Lung (tissue), 12 donors: ENCODE results near the gene MYLK. TPM values are rescaled to one million over a fixed set of nuclear protein-coding genes. Genes with fewer than 3 reads are reported as not detected.
A peak's percentile ranks its signal among the peaks of the same experiment; 100 is the strongest.

ENCODE experiments used
- ATAC-seq: fragments of 200-7000 bp; cut with Tn5 transposase; one replicate; pipeline ENCODE4 v1.9.1; 2020; ENCODE audit warnings: moderate number of reproducible peaks; ENCODE audit not compliant: insufficient read depth, low FRiP score
- DNase-seq, 3 donors: peaks; one replicate each; pipeline ENCODE4 v3.0.0-alpha.2; 2013 to 2017
- H3K27ac ChIP-seq, 2 donors: one replicate each; pipeline ENCODE4 v1.5.1; 2013; ENCODE audit warnings: mild to moderate bottlenecking in 2 of 2, moderate library complexity in 2 of 2, control low read depth in 1 of 2, inconsistent platforms in 1 of 2, low read depth in 1 of 2, low read length in 1 of 2
- H3K27me3 ChIP-seq, 3 donors: one replicate each; pipeline ENCODE4 v1.5.1; 2013; ENCODE audit warnings: low read length in 2 of 3; ENCODE audit not compliant: control insufficient read depth in 3 of 3, insufficient read depth in 3 of 3
- H3K36me3 ChIP-seq, 4 donors: one replicate each; pipeline ENCODE4 v1.5.1; 2013; ENCODE audit warnings: low read length in 4 of 4, mild to moderate bottlenecking in 1 of 4, moderate library complexity in 1 of 4; ENCODE audit not compliant: control insufficient read depth in 4 of 4, insufficient read depth in 4 of 4
- H3K4me1 ChIP-seq, 5 donors: one replicate each; pipeline ENCODE4 v1.5.1; 2013; ENCODE audit warnings: low read length in 5 of 5, mild to moderate bottlenecking in 2 of 5, moderate library complexity in 1 of 5; ENCODE audit not compliant: control insufficient read depth in 5 of 5, insufficient read depth in 5 of 5
- H3K4me3 ChIP-seq: one replicate; pipeline ENCODE4 v1.5.1; 2013; ENCODE audit warnings: mild to moderate bottlenecking, control low read depth, moderate library complexity
- H3K9ac ChIP-seq, 2 donors: one replicate each; pipeline ENCODE4 v1.5.1; 2013; ENCODE audit warnings: low read length in 2 of 2, control low read depth in 1 of 2; ENCODE audit not compliant: insufficient read depth in 1 of 2
- H3K9me3 ChIP-seq, 4 donors: one replicate each; pipeline ENCODE4 v1.5.1; 2013; ENCODE audit warnings: low read length in 3 of 4, mild to moderate bottlenecking in 1 of 4, moderate library complexity in 1 of 4; ENCODE audit not compliant: control insufficient read depth in 4 of 4, insufficient read depth in 3 of 4
- WGBS, 2 donors: extraction: QIAGEN DNeasy Blood & Tissue Kit; methylation state at CpG; one replicate each; pipeline ENCODE4 v1.1.7; 2013; 5-methylcytosine and 5-hydroxymethylcytosine counted together
- polyA plus RNA-seq, 2 donors: library from polyadenylated mRNA; stranded (reverse); fragments of 200-250 nt; gene quantifications; one replicate each; pipeline ENCODE4 v1.2.1, GENCODE V29; 2013
- total RNA-seq, 2 donors: library from RNA; depleted of rRNA in 1 of 2; stranded (reverse); fragments of >200 nt in 1 of 2; gene quantifications; one replicate each; pipeline ENCODE4 v1.2.1, GENCODE V29; 2014 to 2021
- TF ChIP-seq, protein P1 (sequence below): IDR thresholded peaks from 2 replicates; pipeline ENCODE4 v1.5.1; 2012; ENCODE audit warnings: mild to moderate bottlenecking; ENCODE audit errors: control extremely low read depth, extremely low read depth
- donor health status: control.
- donor health status: control.
- donor health status: Bipolar disorder and iron deficiency.
- donor health status: healthy.
- donor health status: DM: yes; HTN: yes; CAD: no.

The MYLK gene
- total and polyA plus RNA-seq, 4 donors: 23.3 to 324 (median 112) TPM

DNA sequence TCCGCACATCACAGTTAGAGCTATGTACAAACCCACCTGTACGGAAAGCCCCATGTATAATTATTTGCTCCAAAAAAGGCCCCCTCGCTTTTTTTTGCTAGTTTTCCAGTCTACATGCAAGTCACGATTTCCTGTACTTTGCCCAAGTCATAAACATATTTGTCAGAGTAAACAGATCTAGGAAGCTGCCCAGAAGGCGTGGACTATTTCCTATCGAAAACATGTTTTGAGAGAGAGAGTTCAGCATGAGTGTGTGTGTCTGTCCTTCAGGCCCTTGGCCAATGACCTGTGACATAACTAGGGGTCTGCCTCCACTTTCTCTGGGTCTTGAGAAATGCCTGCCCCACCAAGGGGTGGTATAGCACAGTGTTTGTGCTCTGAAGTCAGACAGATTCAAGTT lies 226.6 kb downstream of the MYLK start:
- ATAC-seq: no peak
- peak overlapping the region in 1 of 2 donors; percentile 96 for H3K27ac ChIP-seq

DNA sequence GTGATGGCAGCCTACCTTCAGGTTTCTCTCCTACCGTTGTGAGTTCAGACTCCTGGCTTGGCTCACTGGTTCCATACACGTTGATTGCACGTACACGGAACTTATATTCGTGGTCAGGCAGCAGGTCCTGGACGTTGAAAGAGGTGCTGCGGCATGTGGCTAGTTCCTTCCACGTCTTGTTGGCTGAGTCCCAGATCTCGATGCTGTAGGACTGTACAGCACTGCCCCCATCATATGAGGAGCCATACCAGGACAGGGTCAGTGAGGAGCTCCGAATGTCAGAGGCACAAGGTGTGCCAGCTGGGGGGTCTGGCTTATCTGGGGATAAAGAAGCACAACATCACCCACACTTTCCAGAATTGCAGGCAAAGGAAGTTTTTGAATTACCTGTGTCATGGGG lies 227.0 kb downstream of the MYLK start:
- TF ChIP-seq, protein P1, sequence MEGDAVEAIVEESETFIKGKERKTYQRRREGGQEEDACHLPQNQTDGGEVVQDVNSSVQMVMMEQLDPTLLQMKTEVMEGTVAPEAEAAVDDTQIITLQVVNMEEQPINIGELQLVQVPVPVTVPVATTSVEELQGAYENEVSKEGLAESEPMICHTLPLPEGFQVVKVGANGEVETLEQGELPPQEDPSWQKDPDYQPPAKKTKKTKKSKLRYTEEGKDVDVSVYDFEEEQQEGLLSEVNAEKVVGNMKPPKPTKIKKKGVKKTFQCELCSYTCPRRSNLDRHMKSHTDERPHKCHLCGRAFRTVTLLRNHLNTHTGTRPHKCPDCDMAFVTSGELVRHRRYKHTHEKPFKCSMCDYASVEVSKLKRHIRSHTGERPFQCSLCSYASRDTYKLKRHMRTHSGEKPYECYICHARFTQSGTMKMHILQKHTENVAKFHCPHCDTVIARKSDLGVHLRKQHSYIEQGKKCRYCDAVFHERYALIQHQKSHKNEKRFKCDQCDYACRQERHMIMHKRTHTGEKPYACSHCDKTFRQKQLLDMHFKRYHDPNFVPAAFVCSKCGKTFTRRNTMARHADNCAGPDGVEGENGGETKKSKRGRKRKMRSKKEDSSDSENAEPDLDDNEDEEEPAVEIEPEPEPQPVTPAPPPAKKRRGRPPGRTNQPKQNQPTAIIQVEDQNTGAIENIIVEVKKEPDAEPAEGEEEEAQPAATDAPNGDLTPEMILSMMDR: no peak
- no peak for ATAC-seq
- WGBS, 2 donors: 68 to 73% methylated on average over 10 of the region's 10 CpGs
- Histone ChIP-seq H3K9ac (no peak overlapping the region), H3K27ac (peak overlapping the region in 1 of 2 donors; percentile 96), H3K36me3 (peaks cover 0 to 61% (median 22%) of the 10 kb centered on the region in 4 donors), H3K9me3 (peaks cover 0 to 3% (median 0%) of the 10 kb centered on the region in 4 donors), H3K4me1 (peaks cover 39 to 79% (median 62%) of the 10 kb centered on the region in 5 donors), H3K4me3 (no peak overlapping the region), H3K27me3 (no peaks in the 10 kb centered on the region)
- DNase-seq: no peak

More for the DNA sequence above, 226.6 kb downstream of the MYLK start:
- Histone ChIP-seq H3K27me3 (no peaks in the 10 kb centered on the region), H3K9me3 (peaks cover 0 to 3% (median 0%) of the 10 kb centered on the region in 4 donors), H3K36me3 (peaks cover 0 to 63% (median 23%) of the 10 kb centered on the region in 4 donors), H3K4me1 (peaks cover 39 to 78% (median 60%) of the 10 kb centered on the region in 5 donors), H3K4me3 (no peak overlapping the region), H3K9ac (no peak overlapping the region)
- TF ChIP-seq, protein P1: no peak
- WGBS, 2 donors: 46 to 73% methylated on average over 6 of the region's 6 CpGs
- peak in 2 of 3 donors; percentile 76 to 81 for DNase-seq

DNA sequence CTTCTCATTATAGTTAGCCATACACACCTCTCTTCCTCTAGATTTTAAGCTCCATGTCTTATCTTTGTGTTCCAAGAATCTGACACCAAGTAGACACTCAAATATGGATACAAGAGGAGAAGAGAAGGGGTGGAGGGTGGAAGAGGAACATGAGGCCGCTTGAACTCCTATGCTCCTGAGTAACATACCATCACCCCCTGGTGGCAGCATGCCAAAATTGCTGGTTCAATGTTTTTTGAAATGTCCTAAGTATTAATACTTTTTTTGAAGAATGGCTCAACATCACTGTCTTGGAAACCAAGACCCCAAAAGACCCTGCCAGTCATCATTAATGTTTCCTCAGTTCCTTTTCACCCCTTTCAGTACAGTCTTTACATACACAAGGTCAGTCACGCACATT lies 227.4 kb downstream of the MYLK start:
- Histone ChIP-seq H3K27me3 (no peaks in the 10 kb centered on the region), H3K4me3 (no peak overlapping the region), H3K9me3 (peaks cover 0 to 3% (median 0%) of the 10 kb centered on the region in 4 donors), H3K9ac (no peak overlapping the region), H3K36me3 (peaks cover 0 to 64% (median 23%) of the 10 kb centered on the region in 4 donors), H3K27ac (peak overlapping the region in 1 of 2 donors; percentile 96), H3K4me1 (peaks cover 38 to 76% (median 62%) of the 10 kb centered on the region in 5 donors)
- no peak for ATAC-seq
- DNase-seq: no peak
- WGBS, 2 donors: 80 to 98% methylated on average over 2 of the region's 2 CpGs
- TF ChIP-seq, protein P1: no peak

DNA sequence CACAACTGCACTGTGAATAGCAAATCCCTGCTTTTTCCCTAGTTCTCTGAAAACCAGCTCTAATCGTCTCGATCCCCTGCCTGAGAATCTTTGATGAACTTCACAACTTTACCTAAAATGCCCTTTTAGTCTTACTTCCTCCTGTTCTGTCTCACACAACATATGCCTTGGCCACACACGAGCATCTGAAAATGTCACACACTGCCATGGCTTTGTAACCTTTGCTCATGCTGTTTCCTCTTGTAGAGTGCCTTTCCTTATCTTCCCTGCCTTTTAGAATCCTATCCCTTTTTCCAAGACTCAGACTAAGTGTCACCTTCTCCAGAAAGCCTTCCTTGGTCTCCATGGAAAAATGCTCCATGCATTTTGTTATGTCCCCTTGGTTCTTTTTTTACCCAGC lies 227.9 kb downstream of the MYLK start:
- peaks cover 34 to 71% (median 59%) of the 10 kb centered on the region in 5 donors for H3K4me1 ChIP-seq
- peaks cover 0 to 65% (median 27%) of the 10 kb centered on the region in 4 donors for H3K36me3 ChIP-seq
- H3K9me3 ChIP-seq: peaks cover 0 to 3% (median 0%) of the 10 kb centered on the region in 4 donors
- ATAC-seq (no peak), DNase-seq (no peak)
- TF ChIP-seq, protein P1: no peak
- H3K27ac ChIP-seq: peak overlapping the region in 1 of 2 donors; percentile 68
- no peak overlapping the region for H3K4me3 ChIP-seq
- H3K9ac ChIP-seq: peak overlapping the region in 1 of 2 donors; percentile 30
- no peaks in the 10 kb centered on the region for H3K27me3 ChIP-seq
- WGBS, 2 donors: 83 to 85% methylated on average over 3 of the region's 3 CpGs
